PC-9 (cell line): ENCODE data around the gene MKS1.

Experiments
- CTCF ChIP-seq: fragments of 200-600 bp; sonication (generic); conservative IDR thresholded peaks from 2 replicates; pipeline ENCODE4 v1.6.1; 2017; ENCODE audit warnings: mixed run types, antibody characterized with exemption, mild to moderate bottlenecking, moderate library complexity
- EZH2 ChIP-seq: fragments of 200-600 bp; sonication (generic); IDR thresholded peaks from 2 replicates; pipeline ENCODE4 v1.8.0; 2017; ENCODE audit warnings: antibody characterized with exemption, low read depth

- no peak for TF ChIP-seq CTCF
- no peak for TF ChIP-seq EZH2
These were observed 61.9 kb downstream of the MKS1 start for GRCh38 chr17:58156839-58157803.
